NCI-H1092 treated with DMSO at 0.1 percent for 48 hours (cell line): ENCODE measurements around the gene IQGAP3.

Experiments
- DNase-seq: peaks from one replicate; lab custom pipeline; 2025; lab: John Stamatoyannopoulos, UW

Gene IQGAP3

DNA sequence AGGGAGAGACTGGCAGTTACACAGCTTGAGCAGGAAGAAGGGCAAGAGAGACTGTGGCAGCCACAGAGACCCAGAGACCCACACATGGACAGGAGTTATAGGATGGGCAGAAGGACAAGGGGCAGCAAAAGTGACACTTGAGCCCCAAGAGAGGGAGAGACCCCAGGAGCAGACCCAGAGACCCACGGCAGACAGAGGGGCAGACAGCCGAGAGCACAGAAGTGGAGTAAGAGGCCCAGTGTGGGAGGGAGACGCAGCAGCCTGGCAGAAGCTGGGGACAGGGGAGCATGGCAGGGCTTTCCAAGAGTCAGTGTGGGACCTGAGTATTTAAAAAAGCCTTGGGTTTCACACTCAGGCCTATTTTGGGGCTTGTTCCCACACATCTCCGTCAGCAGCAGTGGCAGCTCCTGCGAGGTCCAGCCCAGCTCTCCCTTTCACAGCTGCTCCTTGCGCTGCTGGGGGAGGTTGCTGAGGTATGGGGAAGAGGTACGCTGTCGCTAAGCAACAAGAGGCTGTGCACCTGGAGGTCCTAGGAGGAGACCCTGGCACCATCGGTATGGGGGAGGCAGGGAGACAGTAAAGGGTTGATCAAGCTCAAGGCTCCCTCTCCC lies 62.8 kb downstream of the IQGAP3 start:
- no peak for DNase-seq

DNA sequence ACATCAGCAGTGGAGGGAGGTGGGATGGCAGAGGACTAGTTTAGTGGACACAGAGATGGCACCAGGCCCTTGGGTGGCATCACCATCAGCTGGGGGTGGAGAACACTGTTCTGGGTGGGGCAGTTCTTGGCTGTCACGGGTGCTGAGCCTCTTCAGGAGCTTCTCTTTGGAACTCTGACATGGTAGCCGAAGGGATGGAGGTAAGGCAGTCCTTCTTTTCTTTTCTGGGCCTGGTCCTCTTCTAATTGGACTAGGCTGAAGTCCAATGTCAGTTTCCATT lies 63.5 kb downstream of the IQGAP3 start:
- DNase-seq, result no peak

- DNase-seq, result no peak
These were observed 64.0 kb downstream of the IQGAP3 start for GRCh38 chr1:156508205-156508954.

DNA sequence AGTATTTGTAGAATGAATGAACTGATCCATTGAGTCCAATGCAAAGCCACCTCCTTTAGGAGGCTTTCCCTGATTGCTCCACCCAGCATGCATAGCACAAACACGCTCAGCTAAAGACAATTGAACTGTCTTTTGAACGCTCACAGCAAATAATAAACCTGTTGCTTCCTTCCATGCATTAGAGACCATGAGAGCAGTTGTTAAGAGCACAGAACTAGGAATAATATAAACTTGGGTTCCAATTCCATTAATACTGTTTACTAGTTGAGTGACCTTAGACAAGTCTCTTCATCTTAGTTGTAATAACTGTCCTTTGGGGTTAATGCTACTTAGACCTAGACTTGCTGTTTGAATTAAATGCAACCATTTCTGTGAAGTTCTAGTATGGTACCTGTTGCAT lies 65.9 kb downstream of the IQGAP3 start:
- DNase-seq, result no peak

GRCh38 chr1:156505679-156506298 lies 66.6 kb downstream of the IQGAP3 start:
- DNase-seq, result no peak

GRCh38 chr1:156504821-156505678 lies 67.3 kb downstream of the IQGAP3 start:
- peak; percentile 94 for DNase-seq

- peak; percentile 30 for DNase-seq
These were observed 67.9 kb downstream of the IQGAP3 start for GRCh38 chr1:156504438-156504813.

- DNase-seq, result no peak
These were observed 68.5 kb downstream of the IQGAP3 start for GRCh38 chr1:156503698-156504437.

GRCh38 chr1:156502894-156503697 lies 69.3 kb downstream of the IQGAP3 start:
- no peak for DNase-seq

GRCh38 chr1:156502391-156502893 lies 69.9 kb downstream of the IQGAP3 start:
- no peak for DNase-seq

DNA sequence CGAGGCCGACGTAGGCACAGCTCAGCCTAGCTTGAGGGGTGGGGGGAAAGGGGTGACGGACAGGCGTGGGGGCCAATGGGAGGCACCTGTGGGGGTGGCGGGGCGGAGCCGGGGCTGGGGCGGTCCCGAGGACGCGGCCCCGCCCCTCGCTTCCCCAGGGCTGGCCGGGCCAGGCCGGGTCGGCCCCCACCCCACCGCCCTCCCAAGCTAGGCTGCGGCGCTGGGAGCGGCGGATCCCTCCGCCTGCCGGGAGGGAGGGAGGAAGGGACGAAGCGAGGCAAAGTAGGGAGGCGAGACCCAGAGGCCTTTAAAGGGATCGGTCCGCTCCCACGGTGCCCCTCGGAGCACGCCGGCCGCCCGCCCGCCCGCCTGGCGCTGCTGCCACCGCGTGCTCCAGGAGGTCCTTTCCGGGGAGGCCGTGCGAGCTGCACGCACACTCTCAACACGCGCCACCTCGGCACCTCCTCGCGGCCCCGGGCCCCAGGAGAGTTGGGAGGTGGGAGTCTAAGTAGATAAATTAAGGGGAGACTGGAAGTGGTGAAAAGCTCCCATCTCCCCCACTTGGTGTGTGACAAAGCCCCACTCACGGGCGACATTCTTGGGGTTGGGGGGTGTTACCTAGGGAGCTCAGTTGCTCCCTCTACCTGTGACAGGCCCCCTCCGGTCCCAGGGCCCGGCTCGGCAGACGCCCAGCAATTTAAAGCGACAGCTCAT lies 71.4 kb downstream of the IQGAP3 start:
- peak; percentile 92 for DNase-seq

GRCh38 chr1:156500543-156500792 lies 71.9 kb downstream of the IQGAP3 start, which contains the start of gene MEF2D:
MEF2D (minus strand) TSS chr1:156500775; CDS start chr1:156483292, 17,483 bp downstream.
- DNase-seq, result no peak

DNA sequence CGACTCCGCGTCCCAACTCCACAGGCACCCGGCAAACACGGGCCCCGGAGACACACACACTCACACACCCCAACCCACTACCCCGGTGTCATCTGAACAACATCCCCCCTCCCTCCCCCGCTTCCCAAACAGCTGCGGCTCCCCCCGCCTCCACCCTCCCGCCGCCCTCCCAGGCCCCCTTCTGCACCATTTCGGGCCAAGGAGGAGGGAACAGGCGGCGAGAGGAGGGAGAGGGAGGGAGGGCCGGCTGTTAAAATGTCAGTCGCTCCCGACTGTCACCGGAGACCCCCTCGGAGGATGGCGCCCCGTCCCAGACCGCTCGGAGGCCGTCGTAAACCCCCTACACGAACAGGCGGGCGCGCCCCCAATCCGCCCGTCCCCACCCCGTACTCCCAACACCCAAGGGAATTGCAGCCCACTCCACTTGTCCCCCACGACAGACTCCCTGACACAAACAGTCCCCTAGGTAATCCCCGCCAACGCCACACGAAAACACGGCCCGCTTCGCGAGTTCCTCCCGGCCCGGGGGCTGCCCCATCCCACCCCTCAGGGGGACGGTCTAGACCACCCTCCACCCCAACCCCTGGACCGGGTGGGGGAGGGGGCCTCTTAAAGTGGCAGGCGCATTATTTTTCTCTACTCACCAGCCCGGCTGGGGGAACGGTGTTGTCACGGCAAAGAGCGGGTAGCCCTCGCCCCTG lies 72.4 kb downstream of the IQGAP3 start:
- peak; percentile 45 for DNase-seq

DNA sequence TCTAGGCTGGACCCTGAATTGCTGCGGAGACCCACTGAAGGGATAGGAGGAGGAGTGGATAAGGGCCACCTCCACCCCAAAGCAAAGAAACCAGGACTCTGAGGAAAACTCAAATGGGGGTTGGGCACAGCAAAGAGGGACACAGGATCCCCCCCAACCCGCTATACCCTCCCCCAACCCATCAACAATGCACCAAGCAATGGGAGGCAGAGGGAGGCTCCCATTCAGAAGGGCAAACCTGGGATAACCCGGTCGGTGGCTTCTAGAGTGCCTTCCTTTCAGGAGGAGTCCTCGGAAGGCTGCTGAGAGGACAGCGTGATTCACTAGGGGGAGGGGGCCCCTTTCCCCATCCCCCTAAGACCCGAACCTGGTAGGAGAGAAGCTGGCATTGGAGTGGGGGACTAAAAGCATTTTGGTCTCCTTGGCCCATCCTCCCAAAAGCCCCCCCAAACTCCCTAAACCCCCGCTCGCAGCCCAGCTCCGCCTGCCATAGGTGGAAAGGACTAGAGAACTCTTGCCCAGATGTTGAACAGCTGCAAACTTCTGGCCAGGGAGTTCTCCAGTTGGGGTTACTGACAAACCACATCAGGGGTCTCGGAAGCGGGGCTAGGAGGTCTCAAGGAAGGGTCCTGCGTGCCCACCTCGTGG lies 73.0 kb downstream of the IQGAP3 start:
- no peak for DNase-seq

- no peak for DNase-seq
These were observed 73.8 kb downstream of the IQGAP3 start for GRCh38 chr1:156498432-156499193.

DNA sequence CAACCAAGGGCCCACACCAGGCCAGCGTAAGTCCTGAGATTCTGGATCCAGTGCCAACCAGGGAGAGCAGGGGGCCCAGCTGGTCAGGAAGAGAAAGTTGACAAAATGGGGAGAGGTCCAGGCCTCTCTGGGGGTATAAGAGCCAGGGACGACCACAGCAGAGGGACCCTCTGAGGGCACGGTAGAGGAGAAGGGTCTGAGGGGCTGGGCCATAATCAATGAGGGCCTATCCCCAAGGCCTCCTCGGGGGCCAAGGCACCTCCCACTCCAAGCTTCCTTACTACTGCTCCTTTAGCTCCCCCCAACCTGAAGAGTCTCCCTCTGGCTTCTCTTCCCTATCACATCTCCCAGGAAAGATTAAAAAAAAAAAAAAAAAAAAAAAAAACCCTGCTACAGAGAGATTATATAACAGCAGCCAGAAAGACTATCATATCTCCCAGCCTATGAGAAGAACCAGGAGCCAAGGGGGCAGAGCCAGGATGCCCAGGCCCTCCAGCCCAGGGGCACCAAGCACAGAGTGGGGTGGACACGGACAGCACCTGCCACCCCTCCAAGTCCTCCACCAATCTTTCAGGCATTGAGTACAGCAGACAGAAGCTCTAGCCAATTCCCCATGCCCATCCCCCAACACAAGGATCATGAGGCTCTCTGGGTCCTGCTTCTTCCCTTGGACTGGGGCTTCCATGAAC lies 74.5 kb downstream of the IQGAP3 start:
- no peak for DNase-seq

GRCh38 chr1:156497078-156497742 lies 75.2 kb downstream of the IQGAP3 start:
- DNase-seq, result no peak
